Epithelial cell of prostate (primary cell): Measurements from ENCODE around the gene SIT1.

Source experiments
- DNase-seq: peaks from one replicate; pipeline ENCODE4 v3.0.0-alpha.2; 2011; ENCODE audit warnings: low read depth, low spot score
- H3K27ac ChIP-seq: fragments of 450-650 bp; 2 replicates; pipeline ENCODE4 v1.5.1; 2017; ENCODE audit warnings: mild to moderate bottlenecking

The SIT1 gene

DNA sequence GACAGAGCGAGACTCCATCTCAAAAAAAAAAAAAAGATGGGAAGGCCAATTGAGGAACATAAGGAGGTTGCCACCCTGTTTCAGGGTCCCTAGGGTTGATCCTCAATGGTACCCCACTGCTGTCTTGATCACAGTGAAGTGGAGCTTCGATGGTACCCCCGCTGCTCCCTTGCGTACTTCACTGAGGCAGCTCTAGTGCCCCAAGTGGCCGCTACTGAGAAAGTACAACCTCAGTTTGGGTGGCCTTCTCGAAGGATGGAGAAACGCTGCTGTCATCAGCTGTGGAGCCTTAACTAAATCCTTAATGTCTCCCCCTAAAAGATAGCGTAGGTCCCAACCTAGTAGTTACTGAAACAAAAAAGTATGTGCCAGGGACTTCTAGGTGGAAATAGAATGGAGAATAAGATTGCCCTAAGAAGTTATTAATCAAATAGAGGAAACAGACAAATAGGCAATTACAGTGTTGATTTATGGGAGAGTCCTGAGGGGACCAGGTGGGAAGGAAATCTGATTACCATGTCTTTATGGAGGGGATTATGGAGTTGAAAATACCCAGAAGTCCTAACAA is 39.4 kb downstream of the SIT1 start:
- no peak for DNase-seq
- H3K27ac ChIP-seq, result no peak overlapping the region

GRCh38 chr9:35609820-35610163 is 40.9 kb downstream of the SIT1 start:
- no peak overlapping the region for H3K27ac ChIP-seq
- DNase-seq, result no peak

GRCh38 chr9:35609001-35609819 is 41.5 kb downstream of the SIT1 start:
- no peak overlapping the region for H3K27ac ChIP-seq
- no peak for DNase-seq

DNA sequence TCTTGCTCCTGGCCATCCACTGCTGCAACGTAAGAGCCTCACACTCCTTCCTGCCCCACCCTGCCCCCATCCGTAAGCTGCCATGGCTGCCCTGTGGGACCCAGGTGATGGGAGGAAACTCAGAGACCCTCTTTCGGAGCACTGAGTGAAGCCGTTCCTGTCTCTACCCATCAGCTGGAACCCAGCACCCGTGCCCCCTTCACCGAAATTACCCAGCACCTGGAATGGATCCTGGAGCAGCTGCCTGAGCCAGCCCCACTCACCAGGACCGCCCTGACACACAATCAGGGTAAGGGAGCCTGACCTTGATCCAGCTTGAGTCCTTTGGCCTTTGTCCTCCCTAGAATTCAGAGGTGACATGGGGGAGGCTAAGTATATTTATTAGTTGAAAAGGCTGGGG is 42.5 kb downstream of the SIT1 start:
- no peak for DNase-seq
- H3K27ac ChIP-seq, result no peak overlapping the region

GRCh38 chr9:35606726-35607125 is 44.0 kb downstream of the SIT1 start:
- no peak for DNase-seq
- no peak overlapping the region for H3K27ac ChIP-seq

- H3K27ac ChIP-seq, result no peak overlapping the region
- DNase-seq, result no peak
Measured at GRCh38 chr9:35606138-35606504, 44.6 kb downstream of the SIT1 start.

DNA sequence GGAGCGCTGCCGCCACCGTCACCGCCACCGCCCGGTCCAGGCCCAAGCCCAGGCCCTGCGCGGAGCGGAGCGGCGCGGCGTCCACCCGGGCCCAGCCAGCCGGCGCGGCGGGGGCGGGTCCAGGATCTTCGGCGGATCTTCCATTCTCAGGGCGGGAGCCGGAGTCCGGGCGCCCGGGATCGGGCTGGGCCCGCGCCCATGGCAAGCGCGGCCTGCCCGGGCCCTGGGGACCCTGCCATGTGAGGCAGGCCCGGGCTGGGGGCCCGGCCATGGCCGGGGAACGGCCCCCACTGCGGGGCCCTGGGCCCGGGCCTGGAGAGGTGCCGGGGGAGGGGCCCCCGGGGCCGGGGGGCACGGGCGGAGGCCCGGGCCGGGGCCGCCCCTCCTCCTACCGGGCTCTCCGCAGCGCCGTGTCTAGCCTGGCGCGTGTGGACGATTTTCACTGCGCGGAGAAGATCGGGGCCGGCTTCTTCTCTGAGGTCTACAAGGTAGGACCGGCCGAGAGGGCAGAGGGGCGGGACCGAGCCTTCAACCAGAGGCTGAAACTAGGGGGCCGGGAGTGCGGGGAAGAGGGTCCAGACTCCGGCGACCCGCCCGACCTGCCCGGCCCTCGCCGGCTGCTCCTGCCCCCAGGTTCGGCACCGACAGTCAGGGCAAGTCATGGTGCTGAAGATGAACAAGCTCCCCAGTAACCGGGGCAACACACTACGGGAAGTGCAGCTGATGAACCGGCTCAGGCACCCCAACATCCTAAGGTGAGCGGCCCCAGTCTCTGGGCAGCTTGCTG is 45.2 kb downstream of the SIT1 start:
- DNase-seq, result no peak
- H3K27ac ChIP-seq, result peak overlapping the region; percentile 77

DNA sequence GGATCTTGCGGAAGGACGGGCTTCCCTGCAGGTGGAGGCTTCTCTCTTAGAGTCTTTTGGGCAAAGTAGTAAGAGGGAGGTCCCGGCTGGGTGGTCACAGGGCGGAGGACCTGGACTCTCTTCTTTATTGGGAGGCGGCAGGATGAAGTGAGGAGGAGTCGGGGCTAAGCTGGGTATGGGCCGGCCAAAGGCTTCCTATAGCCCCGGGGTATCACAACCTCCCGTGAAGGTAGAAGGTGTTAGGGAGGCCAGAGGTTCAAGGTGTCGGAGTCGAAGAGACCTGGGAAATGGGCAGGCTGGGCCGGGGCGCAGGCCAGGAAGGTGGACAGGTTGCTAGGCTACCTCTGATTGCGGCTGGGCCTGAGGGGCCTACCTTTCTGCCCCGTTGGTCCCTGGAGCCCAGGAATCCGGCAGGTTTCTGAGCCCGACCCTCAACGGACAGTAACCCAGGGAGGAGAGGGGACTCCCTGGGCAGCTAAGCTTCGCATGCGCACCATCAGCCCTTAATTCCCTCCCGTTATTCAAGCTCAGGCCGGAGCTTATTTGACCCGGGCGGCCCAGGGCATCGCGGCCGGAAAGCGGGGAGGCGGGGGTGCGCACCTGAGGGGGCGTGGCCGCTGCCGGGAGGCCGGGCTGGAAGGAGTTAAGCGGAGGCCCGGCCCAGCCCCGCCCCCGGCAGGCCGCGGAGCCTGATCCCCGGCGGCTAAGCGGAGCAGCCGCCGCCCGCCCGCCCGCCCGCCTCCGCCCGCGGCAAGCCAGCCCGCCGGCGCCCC is 46.0 kb downstream of the SIT1 start, which contains the start of gene TESK1:
Gene TESK1 (plus strand): TSS at position 685 of the 773 bp plus-strand sequence. CDS start 358 bp downstream, outside the sequence.
- peak within 1 kb of the TSS; percentile 77 for H3K27ac ChIP-seq
- no peak for DNase-seq

DNA sequence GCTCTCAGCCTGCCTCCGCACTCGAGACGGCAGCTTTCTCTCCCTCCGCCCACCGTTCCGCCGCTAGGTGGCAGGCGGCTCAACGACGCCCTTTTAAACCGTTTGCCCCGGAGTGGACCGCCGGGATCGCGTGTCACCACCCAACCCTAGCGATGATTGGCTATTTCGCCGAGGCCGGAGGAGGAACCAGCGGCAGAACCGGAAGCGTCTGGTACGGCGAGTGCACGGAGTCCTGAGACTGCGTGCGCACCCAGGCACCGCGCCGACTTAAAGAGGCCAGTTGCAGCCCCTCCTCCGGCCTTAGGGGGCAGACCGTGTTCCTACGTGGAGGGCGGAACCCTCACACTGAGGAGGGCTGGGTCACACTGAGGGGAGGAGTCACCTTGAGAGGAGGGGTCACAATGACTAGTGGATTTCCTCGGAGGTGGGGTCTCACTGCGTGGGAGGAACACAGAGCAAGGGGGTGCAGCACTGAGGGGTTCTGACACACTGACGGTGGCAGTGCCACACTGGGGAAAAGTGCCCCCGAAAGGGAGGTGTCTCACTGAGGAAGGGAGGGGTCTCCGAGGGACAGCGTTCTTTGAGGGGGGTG is 46.6 kb downstream of the SIT1 start:
- peak overlapping the region; percentile 77 for H3K27ac ChIP-seq
- DNase-seq, result peak; percentile 98

- DNase-seq, result no peak
- H3K27ac ChIP-seq, result peak overlapping the region; percentile 77
Measured at GRCh38 chr9:35603506-35603985, 47.2 kb downstream of the SIT1 start.

- no peak overlapping the region for H3K27ac ChIP-seq
- no peak for DNase-seq
Measured at GRCh38 chr9:35599763-35600604, 50.7 kb downstream of the SIT1 start.
